Measurements from ENCODE around the gene ZMYND8.
"Not testable (repeated sequence)": the region's sequence is repeated elsewhere in the genome, so short reads cannot be mapped to it uniquely, and the experiment has no call there.

Gene ZMYND8

DNA sequence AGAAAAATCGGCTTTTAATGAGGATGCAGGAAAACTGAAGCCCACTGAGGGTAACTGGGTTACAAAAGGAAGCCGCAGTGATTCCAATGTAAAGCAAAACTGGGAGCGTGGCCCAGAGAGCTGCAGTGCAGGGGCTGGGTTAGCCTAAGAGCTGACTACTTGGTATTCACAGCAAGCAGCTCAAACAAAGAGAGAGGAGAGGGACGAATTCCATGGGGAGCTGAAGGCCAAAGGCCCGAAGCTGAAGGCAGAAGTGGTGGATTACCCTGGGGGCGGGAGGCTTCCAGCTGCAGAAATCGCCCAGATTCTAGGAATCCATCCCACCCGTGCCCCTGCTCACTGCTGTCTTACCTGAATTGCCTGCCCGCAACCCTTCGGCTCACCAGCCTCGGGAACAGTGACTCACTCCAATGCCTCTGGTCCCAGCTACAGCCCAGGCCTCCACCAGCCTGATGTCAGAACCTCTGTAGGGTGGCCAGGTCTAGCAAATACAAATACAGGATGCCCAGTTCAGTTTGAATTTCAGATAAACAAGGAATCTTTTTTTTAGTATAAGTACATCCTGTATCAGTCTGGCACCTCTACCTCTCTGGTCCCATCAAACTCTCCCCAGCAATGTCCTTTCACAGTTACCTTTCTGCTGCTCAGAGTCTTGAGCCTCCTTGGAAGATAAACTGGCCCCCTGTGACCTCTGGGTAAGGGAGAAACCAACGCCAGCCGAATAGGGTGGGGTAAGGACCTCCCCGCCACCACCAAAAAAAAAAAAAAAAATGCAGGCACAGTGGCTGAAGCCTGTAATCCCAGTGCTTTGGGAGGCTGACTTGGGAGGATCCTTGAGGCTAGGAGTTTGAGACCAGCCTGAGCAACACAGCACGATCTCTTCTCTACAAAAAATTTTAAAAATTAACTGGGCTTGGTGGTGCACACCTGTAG is 14.6 kb upstream of the ZMYND8 start:
- no peak for DNase-seq

GRCh38 chr20:47370214-47370613 is 13.7 kb upstream of the ZMYND8 start:
- no peak for DNase-seq

GRCh38 chr20:47368301-47368700 is 11.8 kb upstream of the ZMYND8 start:
- DNase-seq: no peak

DNA sequence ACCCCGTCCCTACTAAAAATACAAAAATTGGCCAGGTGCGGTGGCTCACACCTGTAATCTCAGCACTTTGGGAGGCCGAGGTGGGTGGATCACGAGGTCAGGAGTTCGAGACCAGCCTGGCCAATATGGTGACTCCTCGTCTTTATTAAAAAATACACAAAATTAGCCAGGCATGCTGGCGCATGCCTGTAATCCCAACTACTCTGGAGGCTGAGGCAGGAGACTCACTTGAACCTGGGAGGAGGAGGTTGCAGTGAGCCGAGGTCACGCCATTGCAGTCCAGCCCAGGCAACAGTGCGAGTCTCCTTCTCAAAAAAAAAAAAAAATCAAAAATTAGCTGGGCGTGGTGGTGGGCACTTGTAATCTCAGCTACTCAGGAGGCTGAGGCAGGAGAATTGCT is 9.8 kb upstream of the ZMYND8 start:
- DNase-seq: not testable (repeated sequence)

DNA sequence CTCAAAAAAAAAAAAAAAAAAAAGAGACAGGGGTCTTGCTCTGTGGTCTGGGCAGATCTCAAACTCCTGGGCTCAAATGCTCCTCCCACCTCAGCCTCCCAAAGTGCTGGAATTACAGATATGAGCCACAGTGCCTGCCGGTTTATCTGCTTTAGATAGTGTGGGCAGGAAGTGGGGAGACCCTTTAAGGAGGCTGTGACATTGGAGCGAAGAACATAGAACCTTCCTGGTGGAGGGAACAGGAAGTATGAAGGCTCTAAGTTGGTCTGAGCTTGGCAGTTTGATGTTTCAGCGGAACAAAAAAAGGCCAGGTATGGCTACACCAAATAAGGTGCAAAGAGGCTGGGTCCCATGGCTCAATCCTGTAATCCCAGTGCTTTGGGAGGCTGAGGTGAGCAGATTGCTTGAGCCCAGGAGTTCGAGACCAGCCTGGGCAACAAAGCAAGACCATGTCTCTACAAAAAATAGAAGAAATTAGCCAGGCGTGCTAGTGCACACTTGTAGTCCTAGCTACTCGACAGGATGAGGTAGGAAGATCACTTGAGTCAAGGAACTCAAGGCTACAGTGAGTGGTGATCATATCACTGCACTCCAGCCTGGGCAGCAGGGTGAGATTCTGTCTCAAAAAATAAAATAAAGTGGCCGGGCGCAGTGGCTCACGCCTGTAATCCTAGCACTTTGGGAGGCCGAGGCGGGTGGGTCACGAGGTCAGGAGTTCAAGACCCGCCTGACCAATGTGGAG is 8.7 kb upstream of the ZMYND8 start:
- DNase-seq: no peak

DNA sequence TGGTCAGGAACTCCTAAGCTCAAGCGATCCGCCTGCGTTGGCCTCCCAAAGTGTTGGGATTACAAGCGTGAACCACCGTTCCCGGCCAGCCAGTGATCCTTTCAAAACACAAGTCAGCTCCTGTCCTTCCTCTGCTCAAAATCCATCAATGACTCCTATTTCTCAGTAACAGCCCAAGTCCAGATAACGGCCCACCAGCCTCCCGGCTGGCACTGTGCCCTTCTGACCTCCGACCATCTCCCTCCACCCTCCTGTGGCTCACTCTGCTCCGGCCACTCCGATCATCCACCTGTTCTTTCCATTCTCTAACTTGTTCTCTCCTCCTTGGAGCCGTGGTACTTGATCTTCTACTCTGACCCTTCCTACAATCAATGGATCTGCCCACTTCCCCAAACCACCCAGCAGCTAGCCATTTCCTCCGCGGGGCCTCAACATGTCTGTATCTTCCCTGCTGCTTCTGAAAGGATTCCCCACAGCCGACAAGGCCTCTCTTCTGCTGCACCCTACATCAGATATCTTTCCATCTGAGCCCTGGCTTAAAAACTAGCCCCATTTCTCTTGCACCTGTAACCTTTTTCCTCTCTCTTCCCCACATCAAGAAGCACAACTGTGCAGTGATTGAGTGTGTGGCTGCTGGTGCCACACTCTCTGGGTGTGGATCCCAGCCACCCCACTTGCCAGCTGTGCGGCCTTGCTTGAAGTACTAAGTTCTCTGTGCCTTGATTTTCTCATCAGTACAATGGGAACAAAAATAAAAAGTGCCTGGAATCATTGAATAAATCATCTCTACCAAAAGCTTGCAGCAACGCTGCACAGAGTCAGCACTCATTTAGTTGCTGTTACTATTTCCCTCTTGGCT is 6.1 kb upstream of the ZMYND8 start:
- DNase-seq: no peak

GRCh38 chr20:47361057-47361915 is 4.8 kb upstream of the ZMYND8 start:
- no peak for DNase-seq

DNA sequence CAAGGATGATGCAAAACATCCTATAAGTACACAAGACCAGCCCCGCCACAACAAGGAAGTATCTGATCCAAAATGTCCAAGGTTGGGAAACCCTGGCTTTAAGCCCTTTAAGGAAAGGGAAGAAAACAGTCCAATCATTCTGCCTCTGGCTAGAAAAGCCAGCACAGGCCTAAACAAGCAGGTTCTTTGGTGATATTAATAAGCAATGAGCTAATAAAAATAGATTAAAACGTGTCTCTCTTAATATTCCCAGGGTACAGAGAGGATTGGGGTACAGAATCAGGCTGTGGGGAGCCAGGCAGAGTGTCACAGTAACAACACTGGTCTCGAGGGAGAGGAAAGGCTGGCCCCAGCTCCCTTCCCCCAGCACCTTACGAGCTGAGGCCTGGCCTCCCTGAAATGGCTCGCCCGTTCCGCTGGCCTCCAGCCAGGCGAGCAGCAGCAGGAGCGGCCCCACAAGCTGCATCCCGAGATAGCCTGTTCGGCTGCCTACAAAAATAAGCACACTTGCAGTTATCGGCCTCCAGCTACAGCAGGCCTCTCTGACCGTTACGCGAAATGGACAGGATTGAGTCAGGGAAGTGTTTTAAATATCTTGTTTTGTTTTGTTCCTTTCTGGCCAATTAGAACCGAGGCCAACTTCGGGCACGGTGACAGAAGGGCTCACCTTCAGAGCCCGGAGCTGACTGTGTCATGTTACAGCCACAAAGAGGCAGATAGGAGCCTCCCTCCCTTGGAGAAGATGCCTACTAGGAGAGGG is 4.0 kb upstream of the ZMYND8 start:
- DNase-seq: no peak

DNA sequence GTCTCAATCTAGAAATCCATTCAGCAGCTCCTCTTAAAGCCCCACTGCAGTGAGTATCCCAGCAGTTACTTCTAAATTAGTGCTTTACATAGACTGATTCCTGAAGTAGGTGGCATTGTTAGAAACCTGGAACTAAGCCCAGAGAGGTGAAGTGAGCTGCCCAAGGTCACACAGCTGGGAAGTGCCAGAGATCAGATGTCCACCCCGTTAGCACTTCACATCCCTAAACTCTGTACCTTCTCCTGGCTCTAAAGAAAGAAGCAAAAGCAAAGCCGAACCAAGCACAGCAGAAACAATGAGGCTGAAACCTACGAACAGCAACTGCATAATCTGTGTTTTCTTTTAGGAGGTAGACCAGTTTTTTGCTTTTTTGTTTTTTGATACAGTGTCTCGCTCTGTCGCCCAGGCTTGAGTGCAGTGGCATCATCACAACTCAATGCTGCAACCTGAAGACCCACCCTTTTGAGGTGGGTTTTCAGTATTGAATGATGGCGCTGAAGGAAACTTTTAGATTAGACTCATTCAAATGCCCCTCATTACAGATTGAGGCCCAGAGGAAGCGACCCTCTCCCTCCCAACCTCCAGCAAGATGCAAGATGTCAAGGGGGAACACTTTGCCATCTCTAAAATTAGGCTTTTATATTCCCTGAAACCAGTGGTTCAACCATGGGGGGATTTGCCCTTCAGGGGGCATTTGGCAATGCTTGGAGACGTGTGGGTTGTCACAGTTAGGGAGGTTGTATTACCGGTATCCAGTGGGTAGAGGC is 3.2 kb upstream of the ZMYND8 start:
- no peak for DNase-seq

GRCh38 chr20:47358672-47359529 is 2.4 kb upstream of the ZMYND8 start:
- peak; percentile 18 for DNase-seq

- no peak for DNase-seq
These were observed 1.7 kb upstream of the ZMYND8 start for GRCh38 chr20:47358039-47358671.

- DNase-seq: no peak
These were observed 968 bp upstream of the ZMYND8 start for GRCh38 chr20:47357296-47358038.

GRCh38 chr20:47356220-47356525 is 326 bp downstream of the ZMYND8 start:
- DNase-seq: no peak

DNA sequence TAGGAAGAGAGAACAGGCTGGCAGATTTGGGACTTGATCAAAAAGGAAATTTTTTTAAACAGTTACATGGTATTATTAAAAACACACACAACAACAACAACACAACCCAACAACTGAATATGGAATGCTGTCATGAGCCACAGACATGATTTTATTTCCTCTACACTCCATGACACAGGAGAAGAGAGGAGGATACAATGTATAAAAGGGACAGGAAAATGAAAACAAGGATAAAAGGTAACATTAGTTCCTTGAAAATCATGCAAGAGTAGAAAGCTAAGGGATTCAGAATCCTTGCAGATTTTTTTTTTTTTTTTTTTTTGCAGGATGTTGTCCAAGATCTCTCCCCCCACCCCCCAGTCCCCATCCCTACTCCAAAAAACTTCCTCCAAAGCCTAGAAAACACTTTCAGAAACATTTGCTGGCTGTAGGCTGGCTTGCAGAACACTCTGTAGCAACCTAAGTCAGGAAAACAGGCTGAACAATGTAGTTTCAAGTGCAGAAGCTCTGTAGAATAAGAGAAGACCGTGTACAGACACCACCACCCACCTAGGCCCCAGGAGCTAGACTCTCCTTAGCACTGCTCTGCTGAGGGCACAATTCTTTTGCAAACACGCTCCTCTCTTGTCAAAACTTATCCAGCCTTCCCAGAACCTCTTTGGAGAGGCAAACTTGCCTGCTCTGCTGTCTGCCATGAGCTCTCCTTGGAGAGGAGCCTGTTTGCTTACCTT is 845 bp downstream of the ZMYND8 start:
- no peak for DNase-seq

GRCh38 chr20:47354714-47355488 is 1.6 kb downstream of the ZMYND8 start:
- DNase-seq: no peak

- DNase-seq: no peak
These were observed 2.1 kb downstream of the ZMYND8 start for GRCh38 chr20:47354464-47354713.

All from NCI-H1436 treated with DMSO at 0.1 percent for 48 hours (cell line).